ENCODE measurements around the gene RSRC2. TPM values are rescaled to one million over a fixed set of nuclear protein-coding genes. Genes with fewer than 3 reads are reported as not detected.

Gene RSRC2
- total and polyA plus RNA-seq, 2 experiments from 2014 or later: 41.5 to 51.7 TPM

- Histone ChIP-seq H3K79me2 (ENCODE audit: insufficient read depth) (peaks cover 44% of the 10 kb centered on the region), H3K4me2 (ENCODE audit: unreplicated experiment) (no peak overlapping the region), H3K4me3 (no peak overlapping the region), H3K27me3 (replicated peaks; ENCODE audit: insufficient read depth) (no peaks in the 10 kb centered on the region), H2AFZ (no peak overlapping the region), H4K20me1 (ENCODE audit: insufficient read depth) (no peaks in the 10 kb centered on the region), H3K9me3 (ENCODE audit: low read depth) (no peaks in the 10 kb centered on the region), H3K9ac (no peak overlapping the region), H3K36me3 (ENCODE audit: low read depth) (peaks cover 53% of the 10 kb centered on the region), H3F3A (ENCODE audit: insufficient read depth) (peaks cover 81% of the 10 kb centered on the region), H3K4me1 (ENCODE audit: insufficient read depth) (peaks cover 9% of the 10 kb centered on the region), H3K27ac (0 out of 2 replicates have a peak overlapping the region, but pooled peaks have one; percentile 8), H3K9me2 (ENCODE audit: insufficient read depth) (no peaks in the 10 kb centered on the region)
- no peak for DNase-seq
- WGBS, 2 experiments (ENCODE audit: low coverage in 1 of 2, low lambda C conversion rate in 2 of 2, missing lambda C conversion rate in 2 of 2): 82 to 83% methylated on average over 3 of the region's 3 CpGs
- in situ Hi-C loops (cut with MboI): no loop called here
- TF ChIP-seq EZH2 (IDR thresholded peaks at IDR 0.05; ENCODE audit: insufficient read depth, poor library complexity, severe bottlenecking) (no peak), EZH2phosphoT487 (IDR thresholded peaks at IDR 0.05; ENCODE audit: insufficient read depth, low read depth) (no peak)
These were observed 23.5 kb downstream of the RSRC2 start for GRCh38 chr12:122503147-122503751.

- H3K36me3 ChIP-seq (ENCODE audit: low read depth): peaks cover 36% of the 10 kb centered on the region
- peaks cover 63% of the 10 kb centered on the region for H3F3A ChIP-seq (ENCODE audit: insufficient read depth)
- peak overlapping the region; percentile 69 for H2AFZ ChIP-seq
- peaks cover 13% of the 10 kb centered on the region for H3K4me1 ChIP-seq (ENCODE audit: insufficient read depth)
- peak overlapping the region; percentile 84 for H3K4me2 ChIP-seq (ENCODE audit: unreplicated experiment)
- peak overlapping the region; percentile 97; the same call in 1 of the 2 replicates for H3K9ac ChIP-seq
- DNase-seq: no peak
- no peaks in the 10 kb centered on the region for H4K20me1 ChIP-seq (ENCODE audit: insufficient read depth)
- WGBS, 2 experiments (ENCODE audit: low coverage in 1 of 2, low lambda C conversion rate in 2 of 2, missing lambda C conversion rate in 2 of 2): 72 to 80% methylated on average over 9 of the region's 9 CpGs
- no peaks in the 10 kb centered on the region for H3K9me2 ChIP-seq (ENCODE audit: insufficient read depth)
- H3K9me3 ChIP-seq (ENCODE audit: low read depth): no peaks in the 10 kb centered on the region
- no peak for TF ChIP-seq EZH2phosphoT487 (IDR thresholded peaks at IDR 0.05; ENCODE audit: insufficient read depth, low read depth)
- TF ChIP-seq EZH2 (IDR thresholded peaks at IDR 0.05; ENCODE audit: insufficient read depth, poor library complexity, severe bottlenecking): no peak
- H3K27me3 ChIP-seq (replicated peaks; ENCODE audit: insufficient read depth): no peaks in the 10 kb centered on the region
- peak overlapping the region; percentile 88 for H3K4me3 ChIP-seq
- H3K79me2 ChIP-seq (ENCODE audit: insufficient read depth): peaks cover 44% of the 10 kb centered on the region
- in situ Hi-C loops (cut with MboI): no loop called here
- H3K27ac ChIP-seq: peak overlapping the region; percentile 96
These were observed 25.2 kb downstream of the RSRC2 start for GRCh38 chr12:122501489-122501989.

GRCh38 chr12:122500685-122501488 lies 25.8 kb downstream of the RSRC2 start, which contains the start of gene ZCCHC8:
Gene ZCCHC8 (minus strand): TSS chr12:122500932. CDS start chr12:122500840, 92 bp downstream.
- Histone ChIP-seq H3K4me3 (peak within 1 kb of the TSS; percentile 88), H3K9me2 (ENCODE audit: insufficient read depth) (no peaks in the 10 kb centered on the region), H3K79me2 (ENCODE audit: insufficient read depth) (peaks cover 44% of the 10 kb centered on the region), H3K4me2 (ENCODE audit: unreplicated experiment) (peak within 1 kb of the TSS; percentile 86), H3K27ac (peak within 1 kb of the TSS; percentile 96), H3K9me3 (ENCODE audit: low read depth) (no peaks in the 10 kb centered on the region), H3K27me3 (replicated peaks; ENCODE audit: insufficient read depth) (no peaks in the 10 kb centered on the region), H3K36me3 (ENCODE audit: low read depth) (peaks cover 29% of the 10 kb centered on the region), H4K20me1 (ENCODE audit: insufficient read depth) (no peaks in the 10 kb centered on the region), H3K4me1 (ENCODE audit: insufficient read depth) (peaks cover 13% of the 10 kb centered on the region), H3K9ac (peak within 1 kb of the TSS; percentile 97), H2AFZ (peak within 1 kb of the TSS; percentile 86), H3F3A (ENCODE audit: insufficient read depth) (peaks cover 58% of the 10 kb centered on the region)
- peak; percentile 100 for DNase-seq
- in situ Hi-C loops (cut with MboI): no loop called here
- WGBS, 2 experiments (ENCODE audit: low coverage in 1 of 2, low lambda C conversion rate in 2 of 2, missing lambda C conversion rate in 2 of 2): 3% methylated on average over 52 of the region's 52 CpGs
- no peak for TF ChIP-seq EZH2phosphoT487 (IDR thresholded peaks at IDR 0.05; ENCODE audit: insufficient read depth, low read depth)
- no peak for TF ChIP-seq EZH2 (IDR thresholded peaks at IDR 0.05; ENCODE audit: insufficient read depth, poor library complexity, severe bottlenecking)

GRCh38 chr12:122499991-122500684 lies 26.6 kb downstream of the RSRC2 start:
- TF ChIP-seq EZH2 (IDR thresholded peaks at IDR 0.05; ENCODE audit: insufficient read depth, poor library complexity, severe bottlenecking) (no peak), EZH2phosphoT487 (IDR thresholded peaks at IDR 0.05; ENCODE audit: insufficient read depth, low read depth) (no peak)
- Histone ChIP-seq H3K9ac (peak overlapping the region; percentile 97), H3K79me2 (ENCODE audit: insufficient read depth) (peaks cover 50% of the 10 kb centered on the region)

More at GRCh38 chr12:122499991-122500684, 26.6 kb downstream of the RSRC2 start:
- peak; percentile 86 for DNase-seq
- 1% methylated on average over 31 to 33 of the region's 47 CpGs for WGBS, 2 experiments (ENCODE audit: low coverage in 1 of 2, low lambda C conversion rate in 2 of 2, missing lambda C conversion rate in 2 of 2)
- peak overlapping the region; percentile 88 for H3K4me3 ChIP-seq
- H3K4me1 ChIP-seq (ENCODE audit: insufficient read depth): peaks cover 13% of the 10 kb centered on the region
- no peaks in the 10 kb centered on the region for H3K9me2 ChIP-seq (ENCODE audit: insufficient read depth)
- peak overlapping the region; percentile 86 for H3K4me2 ChIP-seq (ENCODE audit: unreplicated experiment)
- peak overlapping the region; percentile 86 for H2AFZ ChIP-seq
- no peaks in the 10 kb centered on the region for H4K20me1 ChIP-seq (ENCODE audit: insufficient read depth)
- peaks cover 51% of the 10 kb centered on the region for H3F3A ChIP-seq (ENCODE audit: insufficient read depth)
- peak overlapping the region; percentile 96 for H3K27ac ChIP-seq
- peaks cover 22% of the 10 kb centered on the region for H3K36me3 ChIP-seq (ENCODE audit: low read depth)
- H3K27me3 ChIP-seq (replicated peaks; ENCODE audit: insufficient read depth): no peaks in the 10 kb centered on the region
- no peaks in the 10 kb centered on the region for H3K9me3 ChIP-seq (ENCODE audit: low read depth)
- in situ Hi-C loops (cut with MboI): no loop called here

All from GM23248 (cell line).